Esophagus muscularis mucosa (tissue), 4 donors: ENCODE data around the gene LCP2.

ENCODE experiments used
- EP300 ChIP-seq: sonication (generic); formaldehyde crosslinking; IDR thresholded peaks from one replicate; pipeline ENCODE4 v1.6.1; 2017; ENCODE audit warnings: antibody characterized with exemption
- POLR2AphosphoS5 ChIP-seq, 2 donors: sonication (generic); formaldehyde crosslinking; IDR thresholded peaks; one replicate each; pipeline ENCODE4 v1.6.1; 2017; ENCODE audit warnings: antibody characterized with exemption in 2 of 2
- TF ChIP-seq, protein P1 (sequence below), 3 experiments: fragments of 200-600 bp in 2 of 3; fragments of 450-650 bp in 1 of 3; sonication (generic) in 2 of 3; IDR thresholded peaks; one replicate each; pipeline ENCODE4 v1.5.1; 2017 to 2019; ENCODE audit warnings: antibody characterized with exemption in 3 of 3, mild to moderate bottlenecking in 2 of 3, moderate library complexity in 1 of 3

DNA sequence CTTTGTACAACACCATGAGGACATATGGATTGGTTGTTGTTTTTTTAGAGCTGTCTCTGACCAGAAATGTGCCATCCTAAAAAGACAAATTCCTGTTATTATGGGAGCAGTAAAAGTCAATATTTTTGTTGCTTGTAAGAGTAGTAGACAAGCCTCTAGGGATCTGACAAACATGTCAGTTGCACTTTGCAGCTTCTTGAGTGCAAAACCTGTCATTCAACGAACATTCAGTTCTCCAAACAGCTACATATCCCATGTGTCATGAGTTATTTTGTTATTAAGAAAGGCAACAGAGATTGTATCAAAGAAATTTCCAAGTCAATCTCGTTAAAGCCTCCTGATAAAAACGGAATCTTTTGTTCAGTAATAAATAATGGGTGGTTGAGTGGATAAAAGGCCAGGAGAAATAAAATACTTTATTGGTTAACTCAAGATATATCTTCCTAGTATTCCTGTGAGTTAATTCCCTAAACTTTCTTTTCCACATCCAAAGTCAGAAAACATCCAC, 46.7 kb downstream of the LCP2 start:
- TF ChIP-seq, protein P1, sequence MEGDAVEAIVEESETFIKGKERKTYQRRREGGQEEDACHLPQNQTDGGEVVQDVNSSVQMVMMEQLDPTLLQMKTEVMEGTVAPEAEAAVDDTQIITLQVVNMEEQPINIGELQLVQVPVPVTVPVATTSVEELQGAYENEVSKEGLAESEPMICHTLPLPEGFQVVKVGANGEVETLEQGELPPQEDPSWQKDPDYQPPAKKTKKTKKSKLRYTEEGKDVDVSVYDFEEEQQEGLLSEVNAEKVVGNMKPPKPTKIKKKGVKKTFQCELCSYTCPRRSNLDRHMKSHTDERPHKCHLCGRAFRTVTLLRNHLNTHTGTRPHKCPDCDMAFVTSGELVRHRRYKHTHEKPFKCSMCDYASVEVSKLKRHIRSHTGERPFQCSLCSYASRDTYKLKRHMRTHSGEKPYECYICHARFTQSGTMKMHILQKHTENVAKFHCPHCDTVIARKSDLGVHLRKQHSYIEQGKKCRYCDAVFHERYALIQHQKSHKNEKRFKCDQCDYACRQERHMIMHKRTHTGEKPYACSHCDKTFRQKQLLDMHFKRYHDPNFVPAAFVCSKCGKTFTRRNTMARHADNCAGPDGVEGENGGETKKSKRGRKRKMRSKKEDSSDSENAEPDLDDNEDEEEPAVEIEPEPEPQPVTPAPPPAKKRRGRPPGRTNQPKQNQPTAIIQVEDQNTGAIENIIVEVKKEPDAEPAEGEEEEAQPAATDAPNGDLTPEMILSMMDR (IDR thresholded peaks at IDR 0.05): no peak
- TF ChIP-seq EP300 (no peak), POLR2AphosphoS5 (IDR thresholded peaks at IDR 0.05) (no peak)
